Choroid plexus epithelial cell (primary cell): ENCODE results near the gene MYL1.

Experiments used
- DNase-seq: peaks from one replicate; pipeline ENCODE4 v3.0.0-alpha.2; 2010; ENCODE audit warnings: low read depth
- H3K4me3 ChIP-seq: 2 replicates; pipeline ENCODE4 v1.5.1; 2011; ENCODE audit warnings: low read depth, mild to moderate bottlenecking, control low read depth, low read length, moderate library complexity
- CTCF ChIP-seq: conservative IDR thresholded peaks from 2 replicates; pipeline ENCODE4 v1.5.1; 2011; ENCODE audit warnings: low read depth, mild to moderate bottlenecking, control low read depth, inconsistent platforms, low read length, moderate library complexity

The MYL1 gene

GRCh38 chr2:210324458-210324857 is 9.5 kb upstream of the MYL1 start:
- no peak overlapping the region for H3K4me3 ChIP-seq
- DNase-seq = no peak
- no peak for TF ChIP-seq CTCF

- no peak for TF ChIP-seq CTCF
- no peak for DNase-seq
- H3K4me3 ChIP-seq = no peak overlapping the region
Measured at GRCh38 chr2:210323003-210323402, 8.0 kb upstream of the MYL1 start.

GRCh38 chr2:210318891-210319290 is 3.9 kb upstream of the MYL1 start:
- H3K4me3 ChIP-seq = no peak overlapping the region
- peak; percentile 2 for DNase-seq
- TF ChIP-seq CTCF = no peak

GRCh38 chr2:210318486-210318885 is 3.5 kb upstream of the MYL1 start:
- no peak for TF ChIP-seq CTCF
- no peak overlapping the region for H3K4me3 ChIP-seq

GRCh38 chr2:210310550-210310949 is 4.4 kb downstream of the MYL1 start:
- no peak overlapping the region for H3K4me3 ChIP-seq
- no peak for TF ChIP-seq CTCF
- DNase-seq = no peak

More at GRCh38 chr2:210318486-210318885, 3.5 kb upstream of the MYL1 start:
- DNase-seq = no peak

- TF ChIP-seq CTCF = no peak
- no peak for DNase-seq
- H3K4me3 ChIP-seq = no peak overlapping the region
Measured at GRCh38 chr2:210309548-210310233, 5.3 kb downstream of the MYL1 start.

GRCh38 chr2:210303498-210303897 is 11.5 kb downstream of the MYL1 start:
- DNase-seq = no peak
- TF ChIP-seq CTCF = no peak
- H3K4me3 ChIP-seq = no peak overlapping the region
